ENCODE results near the gene ARL13B. TPM values are rescaled to one million over a fixed set of nuclear protein-coding genes. Genes with fewer than 3 reads are reported as not detected.
"Not testable (repeated sequence)": the region's sequence is repeated elsewhere in the genome, so short reads cannot be mapped to it uniquely, and the experiment has no call there.

Gene ARL13B
- polyA plus RNA-seq, 1 donor = 7.9 TPM

DNA sequence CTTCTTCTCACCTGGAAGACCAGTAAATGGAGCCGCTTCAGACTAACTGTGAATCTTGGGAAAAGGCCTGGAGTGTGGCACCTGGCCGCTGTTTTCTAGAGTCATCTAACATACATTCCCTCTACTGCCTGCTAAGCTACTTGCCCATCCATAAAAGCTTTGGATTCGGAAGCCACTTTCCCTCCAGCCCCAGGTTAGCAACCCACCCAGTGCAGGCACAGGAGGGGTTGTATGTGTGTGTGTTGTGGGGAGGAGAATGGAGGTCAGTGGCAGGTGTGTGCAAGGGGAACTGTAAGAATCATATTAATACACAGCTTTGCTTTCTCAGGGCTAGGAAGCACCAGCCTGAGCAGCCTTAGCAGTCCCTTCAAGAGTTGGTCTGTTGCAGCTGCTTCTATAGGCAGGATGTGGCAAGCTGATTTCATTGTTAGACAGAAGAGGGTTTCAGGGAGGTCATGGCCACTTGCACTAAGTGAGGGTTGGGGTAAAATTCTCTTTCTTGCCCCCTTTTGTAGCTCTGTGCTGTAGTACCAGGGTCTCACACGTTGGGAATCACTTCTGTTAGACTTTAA is 91.8 kb downstream of the ARL13B start:
- no peaks in the 10 kb centered on the region for H3K9me3 ChIP-seq (ENCODE audit: control insufficient read depth, low read depth, low read length)
- WGBS (ENCODE audit: insufficient coverage, low lambda C conversion rate) = no CpG with 5 or more reads among the region's 4 CpGs
- peaks cover 25% of the 10 kb centered on the region for H3K36me3 ChIP-seq (ENCODE audit: control insufficient read depth, insufficient read depth, low read length)
- H3K27ac ChIP-seq (ENCODE audit: low read length) = no peak overlapping the region
- no peaks in the 10 kb centered on the region for H3K27me3 ChIP-seq (ENCODE audit: control insufficient read depth, insufficient read depth, low read length)
- no peak for DNase-seq
- H3K4me3 ChIP-seq (ENCODE audit: low read length) = no peak overlapping the region
- H3K4me1 ChIP-seq (ENCODE audit: control insufficient read depth, insufficient read depth, low read length) = no peaks in the 10 kb centered on the region

DNA sequence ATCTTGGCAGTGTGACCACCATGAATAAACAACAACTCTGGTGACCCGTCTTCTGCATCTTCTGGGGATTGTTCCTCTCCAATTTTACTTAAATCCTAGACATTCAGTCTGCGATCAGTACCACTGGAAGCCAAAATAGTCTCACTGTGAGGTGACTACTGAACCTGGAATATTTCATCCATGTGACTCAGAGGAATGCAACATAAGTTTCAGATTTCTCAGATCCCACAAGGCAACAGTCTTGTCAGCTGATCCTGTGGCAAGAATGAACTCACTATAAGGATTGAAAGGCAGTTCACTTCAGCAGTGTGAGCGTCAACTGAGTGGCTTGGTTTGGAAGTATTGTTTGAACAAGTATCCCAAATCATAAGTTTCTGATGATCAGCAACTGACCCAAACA is 96.1 kb downstream of the ARL13B start:
- DNase-seq = no peak
- Histone ChIP-seq H3K9me3 (ENCODE audit: control insufficient read depth, low read depth, low read length) (no peaks in the 10 kb centered on the region), H3K27me3 (ENCODE audit: control insufficient read depth, insufficient read depth, low read length) (no peaks in the 10 kb centered on the region), H3K4me3 (ENCODE audit: low read length) (no peak overlapping the region), H3K27ac (ENCODE audit: low read length) (no peak overlapping the region), H3K36me3 (ENCODE audit: control insufficient read depth, insufficient read depth, low read length) (peaks cover 17% of the 10 kb centered on the region), H3K4me1 (ENCODE audit: control insufficient read depth, insufficient read depth, low read length) (no peaks in the 10 kb centered on the region)
- WGBS (ENCODE audit: insufficient coverage, low lambda C conversion rate) = no CpG with 5 or more reads among the region's 3 CpGs

DNA sequence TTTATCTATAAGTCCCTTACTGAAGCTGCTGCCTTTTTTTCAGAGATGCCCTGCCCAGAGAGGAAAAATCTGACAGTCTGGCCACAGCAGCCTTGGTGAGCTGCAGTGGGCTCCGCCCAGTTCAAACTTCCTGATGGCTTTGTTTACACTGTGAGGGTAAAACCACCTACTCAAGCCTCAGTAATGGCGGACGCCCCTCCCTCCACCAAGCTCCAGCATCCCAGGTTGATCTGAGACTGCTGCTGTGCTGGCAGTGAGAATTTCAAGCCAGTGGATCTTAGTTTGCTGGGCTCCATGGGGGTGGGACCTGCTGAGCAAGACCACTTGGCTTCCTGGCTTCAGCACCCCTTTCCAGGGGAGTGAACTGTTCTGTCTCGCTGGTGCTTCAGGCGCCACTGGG is 100.6 kb downstream of the ARL13B start:
- not testable (repeated sequence) for H3K9me3 ChIP-seq (ENCODE audit: control insufficient read depth, low read depth, low read length); H3K27ac ChIP-seq (ENCODE audit: low read length); H3K4me3 ChIP-seq (ENCODE audit: low read length); H3K27me3 ChIP-seq (ENCODE audit: control insufficient read depth, insufficient read depth, low read length); DNase-seq; H3K4me1 ChIP-seq (ENCODE audit: control insufficient read depth, insufficient read depth, low read length)
- no CpG with 5 or more reads among the region's 5 CpGs for WGBS (ENCODE audit: insufficient coverage, low lambda C conversion rate)
- peaks cover 21% of the 10 kb centered on the region for H3K36me3 ChIP-seq (ENCODE audit: control insufficient read depth, insufficient read depth, low read length)

DNA sequence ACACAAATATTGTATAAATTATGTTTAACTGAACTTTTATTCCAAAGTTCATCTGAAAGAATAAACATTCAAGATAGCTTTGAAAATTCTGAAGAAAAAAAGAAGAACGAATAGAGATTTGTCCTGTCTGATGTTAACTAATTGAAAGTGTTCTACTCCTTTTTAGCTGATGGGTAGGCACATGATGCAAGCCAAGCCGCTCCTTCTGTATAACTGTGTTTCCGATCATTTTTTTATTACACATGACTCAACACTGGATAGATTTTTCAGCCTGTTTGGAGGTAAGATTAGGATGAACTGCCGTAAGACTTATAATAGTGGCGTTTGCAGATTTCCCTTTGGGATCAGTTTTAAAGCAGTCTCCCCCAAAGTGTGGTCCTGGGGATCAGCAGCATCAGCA is 101.9 kb downstream of the ARL13B start:
- 0% methylated on average over 1 of the region's 5 CpGs for WGBS (ENCODE audit: insufficient coverage, low lambda C conversion rate)
- Histone ChIP-seq H3K27ac (ENCODE audit: low read length) (no peak overlapping the region), H3K9me3 (ENCODE audit: control insufficient read depth, low read depth, low read length) (no peaks in the 10 kb centered on the region), H3K4me3 (ENCODE audit: low read length) (no peak overlapping the region), H3K27me3 (ENCODE audit: control insufficient read depth, insufficient read depth, low read length) (no peaks in the 10 kb centered on the region), H3K36me3 (ENCODE audit: control insufficient read depth, insufficient read depth, low read length) (peaks cover 18% of the 10 kb centered on the region), H3K4me1 (ENCODE audit: control insufficient read depth, insufficient read depth, low read length) (no peaks in the 10 kb centered on the region)
- DNase-seq = no peak

DNA sequence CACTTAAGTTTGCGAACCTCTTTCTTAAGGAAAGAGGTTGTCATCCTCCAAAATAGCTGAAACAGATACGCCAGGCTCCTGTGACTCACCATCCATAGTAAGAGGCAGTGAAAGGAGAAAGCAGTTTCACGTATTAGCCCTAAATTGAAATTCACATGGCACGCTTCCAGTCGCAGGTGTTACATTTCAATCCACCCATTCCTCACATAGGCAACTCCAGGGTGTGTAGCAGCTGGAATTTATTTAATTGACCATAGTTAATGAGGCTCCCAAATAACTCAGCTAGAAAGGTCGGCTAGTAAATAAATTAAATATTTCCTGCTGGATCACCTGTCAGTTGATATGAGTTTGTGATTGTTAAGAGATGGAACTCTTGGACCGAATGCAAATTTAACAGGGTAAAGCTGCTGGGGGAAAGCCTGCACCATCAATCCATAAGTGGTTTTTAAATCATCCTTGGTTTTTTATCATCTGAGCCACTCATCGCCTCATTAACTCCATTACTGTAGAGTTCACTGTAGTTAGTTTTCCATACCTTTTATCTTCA is 102.5 kb downstream of the ARL13B start:
- Histone ChIP-seq H3K4me3 (ENCODE audit: low read length) (no peak overlapping the region), H3K27me3 (ENCODE audit: control insufficient read depth, insufficient read depth, low read length) (no peaks in the 10 kb centered on the region), H3K36me3 (ENCODE audit: control insufficient read depth, insufficient read depth, low read length) (peaks cover 18% of the 10 kb centered on the region), H3K27ac (ENCODE audit: low read length) (no peak overlapping the region), H3K4me1 (ENCODE audit: control insufficient read depth, insufficient read depth, low read length) (no peaks in the 10 kb centered on the region), H3K9me3 (ENCODE audit: control insufficient read depth, low read depth, low read length) (no peaks in the 10 kb centered on the region)
- 100% methylated on average over 2 of the region's 8 CpGs for WGBS (ENCODE audit: insufficient coverage, low lambda C conversion rate)
- DNase-seq = no peak

DNA sequence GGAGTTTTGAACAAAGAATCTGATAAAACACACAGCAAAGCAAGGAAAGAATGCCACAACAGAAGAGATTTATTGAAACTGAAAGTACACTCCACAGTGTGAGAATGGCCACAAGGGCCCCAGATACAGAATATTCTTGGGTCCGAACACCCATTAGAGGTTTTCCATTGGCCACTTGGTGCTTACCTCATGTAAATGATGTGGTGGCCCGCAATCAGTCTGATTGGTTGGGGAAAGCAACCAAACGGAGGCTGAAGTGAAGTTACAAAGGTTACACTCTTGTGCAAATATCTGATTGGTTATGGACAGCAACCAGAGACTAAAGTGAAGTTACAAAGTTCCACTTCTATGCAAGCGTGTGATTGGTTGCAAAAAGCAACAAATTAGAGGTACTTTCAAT is 103.3 kb downstream of the ARL13B start:
- Histone ChIP-seq H3K27ac (ENCODE audit: low read length) (no peak overlapping the region), H3K9me3 (ENCODE audit: control insufficient read depth, low read depth, low read length) (no peaks in the 10 kb centered on the region), H3K27me3 (ENCODE audit: control insufficient read depth, insufficient read depth, low read length) (no peaks in the 10 kb centered on the region), H3K4me1 (ENCODE audit: control insufficient read depth, insufficient read depth, low read length) (no peaks in the 10 kb centered on the region), H3K36me3 (ENCODE audit: control insufficient read depth, insufficient read depth, low read length) (peaks cover 18% of the 10 kb centered on the region), H3K4me3 (ENCODE audit: low read length) (no peak overlapping the region)
- peak in 1 of 2 donors; percentile 14 for DNase-seq
- 100% methylated on average over 1 of the region's 4 CpGs for WGBS (ENCODE audit: insufficient coverage, low lambda C conversion rate)

DNA sequence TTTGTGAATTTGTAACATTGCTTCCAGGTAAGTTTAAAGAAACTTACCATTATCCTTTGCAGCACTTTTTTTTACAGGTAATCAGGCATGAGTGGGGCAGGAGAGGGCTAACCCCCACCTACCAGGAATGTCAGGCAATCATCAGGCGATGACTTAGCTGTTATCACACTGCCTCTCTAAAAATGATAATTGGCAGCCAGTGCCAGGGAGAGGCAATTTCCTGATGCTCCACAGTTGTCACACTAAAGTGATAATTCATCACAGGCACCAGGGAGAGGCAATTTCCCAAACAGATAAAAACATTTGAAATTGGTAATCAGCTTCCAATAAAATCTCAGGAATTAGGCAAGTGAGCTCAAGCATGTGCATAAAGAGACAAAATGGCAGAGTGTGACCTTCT is 109.2 kb downstream of the ARL13B start:
- Histone ChIP-seq H3K4me1 (ENCODE audit: control insufficient read depth, insufficient read depth, low read length) (no peaks in the 10 kb centered on the region), H3K36me3 (ENCODE audit: control insufficient read depth, insufficient read depth, low read length) (peaks cover 21% of the 10 kb centered on the region), H3K27ac (ENCODE audit: low read length) (no peak overlapping the region), H3K4me3 (ENCODE audit: low read length) (no peak overlapping the region), H3K27me3 (ENCODE audit: control insufficient read depth, insufficient read depth, low read length) (no peaks in the 10 kb centered on the region), H3K9me3 (ENCODE audit: control insufficient read depth, low read depth, low read length) (no peaks in the 10 kb centered on the region)
- DNase-seq = no peak
- WGBS (ENCODE audit: insufficient coverage, low lambda C conversion rate) = no CpG with 5 or more reads among the region's 1 CpG

DNA sequence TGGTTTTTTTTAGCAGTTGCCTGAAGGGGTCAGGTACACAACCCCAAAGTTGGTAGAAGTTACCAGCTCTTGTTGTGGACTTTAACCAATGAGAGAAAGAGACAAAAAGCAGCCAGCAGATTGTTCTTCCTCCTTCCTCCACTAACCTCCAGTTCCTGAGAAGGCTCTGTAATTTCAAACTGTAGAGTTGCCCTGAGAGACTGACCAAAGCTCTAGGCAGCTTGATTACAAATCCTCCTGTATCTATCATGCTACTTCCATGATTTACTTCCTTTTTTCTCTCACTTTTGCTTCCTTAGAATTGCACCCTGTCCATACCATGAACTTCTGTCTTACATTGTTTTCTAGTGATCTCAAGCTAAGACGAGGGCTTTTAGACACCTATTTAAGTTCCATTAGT is 112.1 kb downstream of the ARL13B start:
- WGBS (ENCODE audit: insufficient coverage, low lambda C conversion rate) = 100% methylated on average over 1 of the region's 1 CpG
- Histone ChIP-seq H3K4me1 (ENCODE audit: control insufficient read depth, insufficient read depth, low read length) (no peaks in the 10 kb centered on the region), H3K4me3 (ENCODE audit: low read length) (no peak overlapping the region), H3K27ac (ENCODE audit: low read length) (no peak overlapping the region), H3K36me3 (ENCODE audit: control insufficient read depth, insufficient read depth, low read length) (peaks cover 23% of the 10 kb centered on the region), H3K27me3 (ENCODE audit: control insufficient read depth, insufficient read depth, low read length) (no peaks in the 10 kb centered on the region), H3K9me3 (ENCODE audit: control insufficient read depth, low read depth, low read length) (no peaks in the 10 kb centered on the region)
- no peak for DNase-seq

DNA sequence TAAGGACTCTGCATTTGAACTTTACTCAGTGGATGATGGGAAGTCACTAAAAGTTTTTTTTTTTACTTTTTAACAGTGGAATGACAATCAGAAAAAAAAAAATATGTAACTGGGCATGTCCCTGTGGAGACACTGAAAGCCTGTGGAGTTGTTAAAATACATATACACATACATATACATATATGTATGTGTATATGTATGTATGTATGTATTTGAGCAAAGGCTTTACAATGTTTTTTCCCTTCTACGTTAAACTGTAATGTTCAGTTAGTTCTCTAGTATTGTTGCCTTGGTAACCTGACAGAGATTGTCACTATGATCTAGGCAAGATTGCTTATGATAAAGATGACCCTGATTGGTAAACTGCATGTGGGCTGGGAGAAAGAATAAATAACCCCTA is 113.2 kb downstream of the ARL13B start:
- Histone ChIP-seq H3K4me3 (ENCODE audit: low read length) (no peak overlapping the region), H3K36me3 (ENCODE audit: control insufficient read depth, insufficient read depth, low read length) (peaks cover 31% of the 10 kb centered on the region), H3K4me1 (ENCODE audit: control insufficient read depth, insufficient read depth, low read length) (no peaks in the 10 kb centered on the region), H3K27ac (ENCODE audit: low read length) (no peak overlapping the region), H3K9me3 (ENCODE audit: control insufficient read depth, low read depth, low read length) (no peaks in the 10 kb centered on the region), H3K27me3 (ENCODE audit: control insufficient read depth, insufficient read depth, low read length) (no peaks in the 10 kb centered on the region)
- no CpG with 5 or more reads among the region's 1 CpG for WGBS (ENCODE audit: insufficient coverage, low lambda C conversion rate)
- DNase-seq = no peak

DNA sequence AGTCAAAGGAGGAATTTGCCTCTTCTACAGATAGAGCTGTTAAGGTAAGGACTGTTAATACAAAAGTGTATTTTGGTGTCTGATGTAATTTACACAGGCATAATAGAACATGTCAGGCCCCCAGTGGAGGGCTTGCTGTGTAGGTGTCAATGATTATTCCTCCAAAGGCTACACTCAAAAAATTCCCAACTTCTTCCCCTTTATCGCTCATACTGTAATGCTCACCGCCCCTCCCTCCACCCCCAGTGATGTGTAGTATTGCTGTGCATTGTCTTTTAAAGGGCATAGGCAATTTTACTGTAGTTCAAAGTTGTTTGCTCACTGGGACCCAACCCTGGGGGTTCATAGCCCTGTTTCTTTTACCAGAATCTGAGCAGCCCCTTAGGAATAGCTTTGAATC is 115.2 kb downstream of the ARL13B start:
- no peaks in the 10 kb centered on the region for H3K4me1 ChIP-seq (ENCODE audit: control insufficient read depth, insufficient read depth, low read length)
- H3K36me3 ChIP-seq (ENCODE audit: control insufficient read depth, insufficient read depth, low read length) = peaks cover 35% of the 10 kb centered on the region
- no peak overlapping the region for H3K27ac ChIP-seq (ENCODE audit: low read length)
- H3K27me3 ChIP-seq (ENCODE audit: control insufficient read depth, insufficient read depth, low read length) = no peaks in the 10 kb centered on the region
- WGBS (ENCODE audit: insufficient coverage, low lambda C conversion rate) = 100% methylated on average over 1 of the region's 2 CpGs
- H3K4me3 ChIP-seq (ENCODE audit: low read length) = no peak overlapping the region
- DNase-seq = no peak
- no peaks in the 10 kb centered on the region for H3K9me3 ChIP-seq (ENCODE audit: control insufficient read depth, low read depth, low read length)

DNA sequence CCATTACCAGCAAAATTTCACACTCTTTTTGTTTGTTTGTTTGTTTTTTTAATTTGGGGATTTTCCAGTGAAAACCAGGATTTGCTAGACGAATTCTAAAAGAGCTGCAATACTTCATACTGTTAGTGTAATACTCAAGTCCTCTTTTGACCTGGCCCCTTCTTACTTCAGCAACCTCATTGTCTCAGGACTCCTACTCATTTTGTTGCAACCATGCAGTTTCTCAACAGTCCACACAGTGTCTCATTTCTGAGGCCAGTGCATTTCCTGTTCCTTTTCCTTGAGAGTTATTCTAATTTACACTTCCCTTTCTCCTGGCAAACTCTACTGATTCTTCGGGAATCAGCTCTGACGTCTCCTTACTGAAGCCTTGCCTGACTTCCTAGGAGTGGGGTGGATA is 118.5 kb downstream of the ARL13B start:
- Histone ChIP-seq H3K9me3 (ENCODE audit: control insufficient read depth, low read depth, low read length) (no peaks in the 10 kb centered on the region), H3K4me1 (ENCODE audit: control insufficient read depth, insufficient read depth, low read length) (no peaks in the 10 kb centered on the region), H3K27me3 (ENCODE audit: control insufficient read depth, insufficient read depth, low read length) (no peaks in the 10 kb centered on the region), H3K4me3 (ENCODE audit: low read length) (no peak overlapping the region), H3K27ac (ENCODE audit: low read length) (no peak overlapping the region), H3K36me3 (ENCODE audit: control insufficient read depth, insufficient read depth, low read length) (peaks cover 39% of the 10 kb centered on the region)
- 100% methylated on average over 1 of the region's 3 CpGs for WGBS (ENCODE audit: insufficient coverage, low lambda C conversion rate)
- DNase-seq = no peak
